Transverse colon (tissue), 4 donors: Measurements from ENCODE around the gene LRRIQ3. TPM values are rescaled to one million over a fixed set of nuclear protein-coding genes. Genes with fewer than 3 reads are reported as not detected.
"Not testable (repeated sequence)": the region's sequence is repeated elsewhere in the genome, so short reads cannot be mapped to it uniquely, and the experiment has no call there.

Source experiments
- DNase-seq: peaks from one replicate; pipeline ENCODE4 v3.0.0-alpha.2; 2019
- H3K27ac ChIP-seq, 4 donors: fragments of 200-600 bp; sonication (generic); 2 replicates each; pipeline ENCODE4 v1.5.1; 2016 to 2018; ENCODE audit warnings: inconsistent platforms in 4 of 4
- H3K27me3 ChIP-seq: fragments of 200-600 bp; sonication (generic); 2 replicates; pipeline ENCODE4 v1.5.1; 2017; ENCODE audit warnings: inconsistent platforms
- H3K36me3 ChIP-seq, 4 donors: fragments of 200-600 bp; sonication (generic); 2 replicates each; pipeline ENCODE4 v1.5.1; 2017 to 2019; ENCODE audit warnings: inconsistent platforms in 4 of 4
- H3K4me1 ChIP-seq, 4 donors: fragments of 200-600 bp; sonication (generic); 2 replicates each; pipeline ENCODE4 v1.5.1; 2017 to 2020; ENCODE audit warnings: inconsistent platforms in 4 of 4
- H3K4me3 ChIP-seq, 4 donors: fragments of 200-600 bp; sonication (generic); 1 replicate in 1 of 4; 2 replicates in 3 of 4; pipeline versions ENCODE4 v1.5.1 to v1.6.1; 2017 to 2019; ENCODE audit warnings: inconsistent platforms in 4 of 4
- H3K9me3 ChIP-seq, 2 donors: fragments of 200-600 bp; sonication (generic); 2 replicates each; pipeline ENCODE4 v1.5.1; 2017 to 2019; ENCODE audit warnings: inconsistent platforms in 2 of 2
- CTCF ChIP-seq, 5 experiments: fragments of 200-600 bp in 3 of 5; fragments of 450-650 bp in 2 of 5; sonication (generic) in 3 of 5; IDR thresholded peaks; 1 replicate in 2 of 5; 2 replicates in 3 of 5; pipeline ENCODE4 v1.5.1; 2016 to 2017; ENCODE audit warnings: antibody characterized with exemption in 5 of 5, inconsistent platforms in 3 of 5, mild to moderate bottlenecking in 2 of 5, moderate library complexity in 1 of 5
- EP300 ChIP-seq: sonication (generic); formaldehyde crosslinking; IDR thresholded peaks from one replicate; pipeline ENCODE4 v1.6.1; 2017; ENCODE audit warnings: antibody characterized with exemption, low read depth
- POLR2A ChIP-seq: fragments of 450-650 bp; IDR thresholded peaks from one replicate; pipeline ENCODE4 v1.6.1; 2016; ENCODE audit warnings: antibody characterized with exemption, mild to moderate bottlenecking, moderate library complexity
- POLR2AphosphoS5 ChIP-seq, 3 donors: sonication (generic); formaldehyde crosslinking; IDR thresholded peaks; one replicate each; pipeline ENCODE4 v1.6.1; 2016; ENCODE audit warnings: antibody characterized with exemption in 3 of 3
- WGBS, 2 donors: methylation state at CpG; one replicate each; pipeline ENCODE4 v1.1.5; 2018; ENCODE audit warnings: low coverage in 1 of 2; 5-methylcytosine and 5-hydroxymethylcytosine counted together
- in situ Hi-C, 4 donors: fragments of 200-750 bp; cut with MboI; loops; one replicate each; pipeline versions ENCODE4 v1.15.0 to v1.15.1; 2017; ENCODE audit warnings: low sequenced_read_pairs in 3 of 4, low pct_ligation_motif_present in 1 of 4, low pct_unique_long_range_greater_than_20kb in 1 of 4
- intact Hi-C: fragments of 100-400 bp; cut with DNase I; formaldehyde crosslinking; loops from one replicate; pipeline ENCODE4 v1.15.1; 2023; ENCODE audit warnings: low total_unique reads
- total RNA-seq, 4 donors: library from RNA; depleted of rRNA; stranded (reverse); fragments of >200 nt; gene quantifications; one replicate each; pipeline ENCODE4 v1.1.0, GENCODE V29; 2016

The LRRIQ3 gene
- total RNA-seq, 4 donors from 2014 or later = 0.55 TPM; not detected in 3

DNA sequence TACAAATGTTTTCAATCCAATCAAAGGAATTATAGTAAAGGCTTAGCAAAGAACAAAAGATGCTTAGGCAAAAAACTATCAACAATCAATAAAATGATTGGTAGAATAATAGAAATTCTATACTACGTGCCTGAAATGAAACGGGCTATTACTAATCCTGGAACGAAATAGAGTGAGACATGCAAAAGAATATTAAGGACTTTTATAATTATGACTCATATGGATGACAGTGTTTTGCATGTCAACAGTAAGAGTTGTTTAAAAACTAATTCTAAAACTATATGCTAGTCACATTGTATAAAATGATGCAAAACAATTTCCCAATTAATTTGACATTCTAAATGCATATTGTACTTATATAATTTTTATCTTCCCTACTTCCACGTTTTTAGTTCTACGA, 35.6 kb downstream of the LRRIQ3 start:
- no peaks in the 10 kb centered on the region for H3K36me3 ChIP-seq
- H3K27me3 ChIP-seq = no peaks in the 10 kb centered on the region
- no peak for DNase-seq
- H3K9me3 ChIP-seq = no peaks in the 10 kb centered on the region
- H3K4me3 ChIP-seq = no peak overlapping the region
- WGBS, 2 donors = 73 to 82% methylated on average over 5 of the region's 5 CpGs
- no peaks in the 10 kb centered on the region for H3K4me1 ChIP-seq
- intact Hi-C loops (no loop called here), in situ Hi-C loops (no loop called here)
- no peak for TF ChIP-seq CTCF (IDR thresholded peaks at IDR 0.05)
- TF ChIP-seq POLR2A = no peak
- no peak overlapping the region for H3K27ac ChIP-seq

- H3K4me1 ChIP-seq = no peaks in the 10 kb centered on the region
- in situ Hi-C loops (no loop called here), intact Hi-C loops (no loop called here)
- H3K27me3 ChIP-seq = no peaks in the 10 kb centered on the region
- H3K36me3 ChIP-seq = no peaks in the 10 kb centered on the region
- no peak for DNase-seq
- TF ChIP-seq CTCF (IDR thresholded peaks at IDR 0.05) (no peak), EP300 (no peak), POLR2AphosphoS5 (IDR thresholded peaks at IDR 0.05) (no peak), POLR2A (no peak)
- no peaks in the 10 kb centered on the region for H3K9me3 ChIP-seq
- H3K4me3 ChIP-seq = no peak overlapping the region
- H3K27ac ChIP-seq = no peak overlapping the region
Observed at GRCh38 chr1:74161497-74161896, 36.5 kb downstream of the LRRIQ3 start.

DNA sequence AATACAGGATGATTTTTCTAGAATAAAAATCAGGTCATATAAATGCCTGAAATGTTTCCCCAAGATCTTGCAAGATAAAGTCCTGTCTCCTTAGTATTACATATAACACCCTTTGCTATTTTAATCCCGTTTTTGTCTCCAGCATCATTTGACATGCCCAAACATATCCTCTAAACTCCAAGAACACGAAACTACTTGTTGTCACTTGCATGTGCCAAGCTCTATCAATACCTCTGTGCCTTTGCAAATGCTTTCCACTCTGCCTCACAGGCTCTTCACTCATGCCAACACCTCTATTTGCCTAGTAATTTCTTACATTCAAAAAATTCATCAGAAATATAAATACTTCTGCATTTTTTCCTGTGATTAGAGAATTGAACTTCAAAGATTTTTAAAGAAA, 37.9 kb downstream of the LRRIQ3 start:
- Histone ChIP-seq H3K4me1 (no peaks in the 10 kb centered on the region), H3K27ac (no peak overlapping the region), H3K9me3 (no peaks in the 10 kb centered on the region), H3K36me3 (no peaks in the 10 kb centered on the region), H3K27me3 (no peaks in the 10 kb centered on the region), H3K4me3 (no peak overlapping the region)
- in situ Hi-C loops = no loop called here
- DNase-seq = no peak
- 66 to 67% methylated on average over 2 of the region's 2 CpGs for WGBS, 2 donors
- no peak for TF ChIP-seq POLR2AphosphoS5 (IDR thresholded peaks at IDR 0.05)
- no peak for TF ChIP-seq POLR2A
- no peak for TF ChIP-seq CTCF (IDR thresholded peaks at IDR 0.05)
- TF ChIP-seq EP300 = no peak
- intact Hi-C loops = no loop called here

DNA sequence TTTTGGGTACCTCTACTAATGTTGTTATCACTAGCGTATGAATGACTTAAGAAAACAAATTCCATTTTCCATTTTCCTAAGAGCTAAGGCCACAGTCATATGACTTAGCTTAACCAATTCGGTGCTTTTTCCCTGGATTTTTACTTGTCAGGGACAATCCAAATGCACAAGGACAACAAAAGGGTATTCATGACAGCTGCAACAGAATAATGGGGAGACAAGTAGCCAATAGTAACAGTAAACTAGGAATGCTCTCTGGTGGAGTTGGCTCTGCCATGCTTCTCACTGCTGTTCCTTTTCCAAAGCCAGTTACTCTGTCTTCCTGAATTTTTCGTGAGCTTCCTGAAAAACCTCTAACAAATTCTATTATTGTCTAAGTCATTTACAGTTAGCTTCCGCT, 52.9 kb downstream of the LRRIQ3 start:
- Histone ChIP-seq H3K4me1 (no peaks in the 10 kb centered on the region), H3K27me3 (no peaks in the 10 kb centered on the region), H3K9me3 (no peaks in the 10 kb centered on the region), H3K27ac (no peak overlapping the region), H3K4me3 (no peak overlapping the region), H3K36me3 (no peaks in the 10 kb centered on the region)
- TF ChIP-seq POLR2AphosphoS5 (IDR thresholded peaks at IDR 0.05) (no peak), CTCF (IDR thresholded peaks at IDR 0.05) (no peak), EP300 (no peak), POLR2A (no peak)
- 83 to 87% methylated on average over 3 to 4 of the region's 4 CpGs for WGBS, 2 donors
- intact Hi-C loops (no loop called here), in situ Hi-C loops (no loop called here)
- no peak for DNase-seq

DNA sequence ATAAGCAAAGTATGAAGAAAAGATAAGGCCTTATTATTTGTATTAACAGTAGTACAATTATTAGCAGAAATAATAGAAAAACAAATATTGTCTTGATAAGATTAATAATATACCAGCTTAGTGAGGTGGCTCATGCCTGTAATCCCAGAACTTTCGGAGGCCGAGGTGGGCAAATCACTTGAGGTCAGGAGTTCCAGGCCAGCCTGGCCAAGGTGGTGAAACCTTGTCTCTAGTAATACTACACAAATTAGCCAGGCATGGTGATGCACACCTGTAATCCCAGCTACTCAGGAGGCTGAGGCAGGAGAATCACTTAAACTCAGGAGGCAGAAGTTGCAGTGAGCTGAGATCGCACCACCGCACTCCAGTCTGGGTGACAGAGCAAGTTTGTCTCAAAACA, 80.6 kb downstream of the LRRIQ3 start:
- H3K4me1 ChIP-seq, H3K27ac ChIP-seq, intact Hi-C loops, H3K9me3 ChIP-seq, H3K4me3 ChIP-seq, DNase-seq, H3K27me3 ChIP-seq, in situ Hi-C loops, H3K36me3 ChIP-seq: not testable (repeated sequence)
- WGBS, 2 donors = 84 to 93% methylated on average over 2 to 4 of the region's 4 CpGs
